ENCODE measurements around the gene PANX1. TPM values are rescaled to one million over a fixed set of nuclear protein-coding genes. Genes with fewer than 3 reads are reported as not detected.
A peak's percentile ranks its signal among the peaks of the same experiment; 100 is the strongest.

The PANX1 gene
- polyA plus RNA-seq, 1 experiment = 52.9 TPM

- Histone ChIP-seq H3K9me3 (ENCODE audit: control insufficient read depth, insufficient read depth, low read length) (no peaks in the 10 kb centered on the region), H3K27ac (ENCODE audit: low read depth, low read length) (no peak overlapping the region), H3K4me3 (ENCODE audit: low read depth, low read length) (no peak overlapping the region), H3K27me3 (ENCODE audit: control insufficient read depth, insufficient read depth, low read length) (no peaks in the 10 kb centered on the region)
- TF ChIP-seq CTCF (IDR thresholded peaks at IDR 0.05; ENCODE audit: low read depth, low read length) = no peak
- CTCF ChIA-PET = interaction anchor here (2.1 kb wide), 1 partner anchor 21 kb away, joined by 7 read pairs; no protein-coding TSS in a partner anchor
- no peak for DNase-seq (ENCODE audit: low read depth, low spot score)
- POLR2A ChIA-PET = interaction anchor here (1.2 to 1.5 kb wide), 2 partner anchors 14 to 21 kb away, joined by 5 to 7 read pairs; partner anchors contain the start of gene PANX1
Observed at GRCh38 chr11:94150056-94150455, 21.4 kb downstream of the PANX1 start.

GRCh38 chr11:94150704-94151685 lies 22.4 kb downstream of the PANX1 start:
- ChIA-PET POLR2A (no interaction called here), CTCF (interaction anchor here (0.7 to 2.1 kb wide), 5 partner anchors 9 to 266 kb away, joined by 3 to 7 read pairs (median 4); no protein-coding TSS in a partner anchor)
- H3K9me3 ChIP-seq (ENCODE audit: control insufficient read depth, insufficient read depth, low read length) = no peaks in the 10 kb centered on the region
- no peak overlapping the region for H3K27ac ChIP-seq (ENCODE audit: low read depth, low read length)
- H3K4me3 ChIP-seq (ENCODE audit: low read depth, low read length) = no peak overlapping the region
- TF ChIP-seq CTCF (IDR thresholded peaks at IDR 0.05; ENCODE audit: low read depth, low read length) = no peak
- no peak for DNase-seq (ENCODE audit: low read depth, low spot score)
- no peaks in the 10 kb centered on the region for H3K27me3 ChIP-seq (ENCODE audit: control insufficient read depth, insufficient read depth, low read length)

- H3K9me3 ChIP-seq (ENCODE audit: control insufficient read depth, insufficient read depth, low read length) = no peaks in the 10 kb centered on the region
- no peak overlapping the region for H3K4me3 ChIP-seq (ENCODE audit: low read depth, low read length)
- DNase-seq (ENCODE audit: low read depth, low spot score) = no peak
- peak overlapping the region; percentile 48 for H3K27ac ChIP-seq (ENCODE audit: low read depth, low read length)
- no peaks in the 10 kb centered on the region for H3K27me3 ChIP-seq (ENCODE audit: control insufficient read depth, insufficient read depth, low read length)
- CTCF ChIA-PET = interaction anchor here (1.5 to 2.1 kb wide), 2 partner anchors 19 to 257 kb away, joined by 3 to 7 read pairs; no protein-coding TSS in a partner anchor
- TF ChIP-seq CTCF (IDR thresholded peaks at IDR 0.05; ENCODE audit: low read depth, low read length) = no peak
- POLR2A ChIA-PET = no interaction called here
Observed at GRCh38 chr11:94151903-94152677, 23.4 kb downstream of the PANX1 start.

- no peaks in the 10 kb centered on the region for H3K9me3 ChIP-seq (ENCODE audit: control insufficient read depth, insufficient read depth, low read length)
- CTCF ChIA-PET = interaction anchor here (1.5 to 2.6 kb wide), 2 partner anchors 19 to 258 kb away, joined by 3 to 11 read pairs; no protein-coding TSS in a partner anchor
- no peak for DNase-seq (ENCODE audit: low read depth, low spot score)
- H3K4me3 ChIP-seq (ENCODE audit: low read depth, low read length) = no peak overlapping the region
- no peak for TF ChIP-seq CTCF (IDR thresholded peaks at IDR 0.05; ENCODE audit: low read depth, low read length)
- H3K27me3 ChIP-seq (ENCODE audit: control insufficient read depth, insufficient read depth, low read length) = no peaks in the 10 kb centered on the region
- POLR2A ChIA-PET = no interaction called here
- peak overlapping the region; percentile 48 for H3K27ac ChIP-seq (ENCODE audit: low read depth, low read length)
Observed at GRCh38 chr11:94152678-94153065, 24.0 kb downstream of the PANX1 start.

Data from AG04450 (cell line).